MM.1S (cell line): ENCODE measurements around the gene GNAQ.

Experiments used
- EZH2 ChIP-seq: fragments of 300-600 bp; sonication (generic); optimal IDR thresholded peaks from 2 replicates; pipeline ENCODE3; 2017; ENCODE audit warnings: low read depth, mild to moderate bottlenecking, antibody characterized with exemption, low read length, mixed read lengths
- TF ChIP-seq, protein P1 (sequence below): fragments of 300-600 bp; sonication (generic); IDR thresholded peaks from 2 replicates; pipeline ENCODE4 v1.5.1; 2016; ENCODE audit warnings: antibody characterized with exemption, low read length, mixed read lengths

DNA sequence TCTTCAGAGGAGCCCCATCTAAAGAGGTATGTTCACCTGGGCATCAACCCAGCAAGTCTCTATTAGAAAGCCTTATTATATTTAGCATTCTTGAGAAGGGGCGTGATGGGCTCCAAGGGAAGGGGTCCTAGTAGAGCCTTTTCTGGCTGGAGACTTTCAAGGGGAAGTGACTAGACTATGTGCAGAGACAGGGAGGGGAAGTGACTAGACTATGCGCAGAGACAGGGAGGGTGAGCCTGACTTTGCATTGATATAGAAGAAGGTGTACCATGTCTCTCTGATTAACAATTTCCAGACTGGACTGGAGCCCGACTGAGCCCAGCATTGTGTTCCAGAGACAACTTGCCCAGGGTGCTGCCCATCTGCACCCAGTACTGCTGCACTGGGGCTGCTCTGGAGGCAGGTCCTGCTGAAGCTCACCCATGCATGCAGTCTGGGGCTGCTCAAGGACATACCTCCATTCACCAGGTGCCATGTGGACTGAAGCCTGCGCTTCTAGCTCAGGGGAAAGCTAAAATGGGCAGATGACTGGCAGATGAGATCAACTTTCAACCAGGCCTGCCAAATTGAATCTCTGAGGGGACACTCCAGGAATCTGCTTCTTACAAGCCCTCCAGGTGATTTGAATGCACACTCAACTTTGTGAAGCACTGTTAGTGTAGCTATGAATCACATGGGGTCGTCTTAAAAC is 300.5 kb downstream of the GNAQ start:
- TF ChIP-seq, protein P1, sequence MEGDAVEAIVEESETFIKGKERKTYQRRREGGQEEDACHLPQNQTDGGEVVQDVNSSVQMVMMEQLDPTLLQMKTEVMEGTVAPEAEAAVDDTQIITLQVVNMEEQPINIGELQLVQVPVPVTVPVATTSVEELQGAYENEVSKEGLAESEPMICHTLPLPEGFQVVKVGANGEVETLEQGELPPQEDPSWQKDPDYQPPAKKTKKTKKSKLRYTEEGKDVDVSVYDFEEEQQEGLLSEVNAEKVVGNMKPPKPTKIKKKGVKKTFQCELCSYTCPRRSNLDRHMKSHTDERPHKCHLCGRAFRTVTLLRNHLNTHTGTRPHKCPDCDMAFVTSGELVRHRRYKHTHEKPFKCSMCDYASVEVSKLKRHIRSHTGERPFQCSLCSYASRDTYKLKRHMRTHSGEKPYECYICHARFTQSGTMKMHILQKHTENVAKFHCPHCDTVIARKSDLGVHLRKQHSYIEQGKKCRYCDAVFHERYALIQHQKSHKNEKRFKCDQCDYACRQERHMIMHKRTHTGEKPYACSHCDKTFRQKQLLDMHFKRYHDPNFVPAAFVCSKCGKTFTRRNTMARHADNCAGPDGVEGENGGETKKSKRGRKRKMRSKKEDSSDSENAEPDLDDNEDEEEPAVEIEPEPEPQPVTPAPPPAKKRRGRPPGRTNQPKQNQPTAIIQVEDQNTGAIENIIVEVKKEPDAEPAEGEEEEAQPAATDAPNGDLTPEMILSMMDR: no peak
- TF ChIP-seq EZH2: no peak
